Measurements from ENCODE around the gene PDE1A.

- TF ChIP-seq, protein P1, sequence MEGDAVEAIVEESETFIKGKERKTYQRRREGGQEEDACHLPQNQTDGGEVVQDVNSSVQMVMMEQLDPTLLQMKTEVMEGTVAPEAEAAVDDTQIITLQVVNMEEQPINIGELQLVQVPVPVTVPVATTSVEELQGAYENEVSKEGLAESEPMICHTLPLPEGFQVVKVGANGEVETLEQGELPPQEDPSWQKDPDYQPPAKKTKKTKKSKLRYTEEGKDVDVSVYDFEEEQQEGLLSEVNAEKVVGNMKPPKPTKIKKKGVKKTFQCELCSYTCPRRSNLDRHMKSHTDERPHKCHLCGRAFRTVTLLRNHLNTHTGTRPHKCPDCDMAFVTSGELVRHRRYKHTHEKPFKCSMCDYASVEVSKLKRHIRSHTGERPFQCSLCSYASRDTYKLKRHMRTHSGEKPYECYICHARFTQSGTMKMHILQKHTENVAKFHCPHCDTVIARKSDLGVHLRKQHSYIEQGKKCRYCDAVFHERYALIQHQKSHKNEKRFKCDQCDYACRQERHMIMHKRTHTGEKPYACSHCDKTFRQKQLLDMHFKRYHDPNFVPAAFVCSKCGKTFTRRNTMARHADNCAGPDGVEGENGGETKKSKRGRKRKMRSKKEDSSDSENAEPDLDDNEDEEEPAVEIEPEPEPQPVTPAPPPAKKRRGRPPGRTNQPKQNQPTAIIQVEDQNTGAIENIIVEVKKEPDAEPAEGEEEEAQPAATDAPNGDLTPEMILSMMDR (conservative IDR thresholded peaks at IDR 0.05; ENCODE audit: low read length): no peak
- TF ChIP-seq EZH2phosphoT487 (IDR thresholded peaks at IDR 0.05; ENCODE audit: borderline replicate concordance, low read depth, low read length): no peak
Observed at GRCh38 chr2:182432051-182432450, 5.2 kb upstream of the PDE1A start.
